Upper lobe of right lung (tissue), 1 donor: ENCODE data around the gene CCDC50. TPM values are rescaled to one million over a fixed set of nuclear protein-coding genes. Genes with fewer than 3 reads are reported as not detected.

Experiments used
- ATAC-seq: fragments of 200-7000 bp; cut with Tn5 transposase; one replicate; pipeline ENCODE4 v1.9.1; 2020; ENCODE audit warnings: mild to moderate bottlenecking, moderate library complexity
- DNase-seq: peaks from one replicate; pipeline ENCODE4 v3.0.0-alpha.2; 2020
- H3K27ac ChIP-seq: fragments of 200-600 bp; one replicate; pipeline ENCODE4 v1.8.0; 2022
- H3K27me3 ChIP-seq: fragments of 200-600 bp; one replicate; pipeline ENCODE4 v1.8.0; 2022; ENCODE audit warnings: mild to moderate bottlenecking
- H3K36me3 ChIP-seq: fragments of 200-600 bp; one replicate; pipeline ENCODE4 v1.8.0; 2022
- H3K4me1 ChIP-seq: fragments of 200-600 bp; one replicate; pipeline ENCODE4 v1.8.0; 2022
- H3K4me3 ChIP-seq: fragments of 200-600 bp; one replicate; pipeline ENCODE4 v1.8.0; 2022; ENCODE audit warnings: mild to moderate bottlenecking
- H3K9me3 ChIP-seq: fragments of 200-600 bp; one replicate; pipeline ENCODE4 v1.8.0; 2022
- intact Hi-C: fragments of 100-400 bp; cut with DNase I; formaldehyde crosslinking; loops from one replicate; pipeline ENCODE4 v1.11.0; 2022
- total RNA-seq: library from RNA; stranded (reverse); fragmentation: NEBNext Ultra II Directional; extraction: Animal tissue kit (Norgen Biotek cat#: 25700); gene quantifications from one replicate; pipeline ENCODE4 v1.2.1, GENCODE V29; 2021
- TF ChIP-seq, protein P1 (sequence below): fragments of 200-600 bp; IDR thresholded peaks from one replicate; pipeline ENCODE4 v1.8.0; 2022; ENCODE audit warnings: antibody characterized with exemption
- donor health status: DM: no; HTN: yes; CAD: no; lungs with severe emphysema.

The CCDC50 gene
- total RNA-seq, 1 donor from 2014 or later, result 73.2 TPM

GRCh38 chr3:191435981-191436380, 106.8 kb downstream of the CCDC50 start:
- Histone ChIP-seq H3K9me3 (no peaks in the 10 kb centered on the region), H3K4me1 (no peaks in the 10 kb centered on the region), H3K27me3 (no peaks in the 10 kb centered on the region), H3K4me3 (no peak overlapping the region), H3K36me3 (no peaks in the 10 kb centered on the region), H3K27ac (no peak overlapping the region)
- ATAC-seq (no peak), DNase-seq (no peak)
- intact Hi-C loops, result no loop called here
- TF ChIP-seq, protein P1, sequence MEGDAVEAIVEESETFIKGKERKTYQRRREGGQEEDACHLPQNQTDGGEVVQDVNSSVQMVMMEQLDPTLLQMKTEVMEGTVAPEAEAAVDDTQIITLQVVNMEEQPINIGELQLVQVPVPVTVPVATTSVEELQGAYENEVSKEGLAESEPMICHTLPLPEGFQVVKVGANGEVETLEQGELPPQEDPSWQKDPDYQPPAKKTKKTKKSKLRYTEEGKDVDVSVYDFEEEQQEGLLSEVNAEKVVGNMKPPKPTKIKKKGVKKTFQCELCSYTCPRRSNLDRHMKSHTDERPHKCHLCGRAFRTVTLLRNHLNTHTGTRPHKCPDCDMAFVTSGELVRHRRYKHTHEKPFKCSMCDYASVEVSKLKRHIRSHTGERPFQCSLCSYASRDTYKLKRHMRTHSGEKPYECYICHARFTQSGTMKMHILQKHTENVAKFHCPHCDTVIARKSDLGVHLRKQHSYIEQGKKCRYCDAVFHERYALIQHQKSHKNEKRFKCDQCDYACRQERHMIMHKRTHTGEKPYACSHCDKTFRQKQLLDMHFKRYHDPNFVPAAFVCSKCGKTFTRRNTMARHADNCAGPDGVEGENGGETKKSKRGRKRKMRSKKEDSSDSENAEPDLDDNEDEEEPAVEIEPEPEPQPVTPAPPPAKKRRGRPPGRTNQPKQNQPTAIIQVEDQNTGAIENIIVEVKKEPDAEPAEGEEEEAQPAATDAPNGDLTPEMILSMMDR, result no peak

- DNase-seq (no peak), ATAC-seq (no peak)
- Histone ChIP-seq H3K4me1 (no peaks in the 10 kb centered on the region), H3K4me3 (no peak overlapping the region), H3K9me3 (no peaks in the 10 kb centered on the region), H3K36me3 (no peaks in the 10 kb centered on the region), H3K27me3 (no peaks in the 10 kb centered on the region), H3K27ac (no peak overlapping the region)
- intact Hi-C loops, result no loop called here
- TF ChIP-seq, protein P1, result no peak
These were observed 109.1 kb downstream of the CCDC50 start for GRCh38 chr3:191438150-191438814.

GRCh38 chr3:191440532-191440931, 111.3 kb downstream of the CCDC50 start:
- Histone ChIP-seq H3K4me1 (no peaks in the 10 kb centered on the region), H3K27ac (no peak overlapping the region), H3K36me3 (no peaks in the 10 kb centered on the region), H3K4me3 (no peak overlapping the region), H3K9me3 (no peaks in the 10 kb centered on the region), H3K27me3 (no peaks in the 10 kb centered on the region)
- ATAC-seq, result no peak
- intact Hi-C loops, result no loop called here
- DNase-seq, result no peak
- TF ChIP-seq, protein P1, result no peak

DNA sequence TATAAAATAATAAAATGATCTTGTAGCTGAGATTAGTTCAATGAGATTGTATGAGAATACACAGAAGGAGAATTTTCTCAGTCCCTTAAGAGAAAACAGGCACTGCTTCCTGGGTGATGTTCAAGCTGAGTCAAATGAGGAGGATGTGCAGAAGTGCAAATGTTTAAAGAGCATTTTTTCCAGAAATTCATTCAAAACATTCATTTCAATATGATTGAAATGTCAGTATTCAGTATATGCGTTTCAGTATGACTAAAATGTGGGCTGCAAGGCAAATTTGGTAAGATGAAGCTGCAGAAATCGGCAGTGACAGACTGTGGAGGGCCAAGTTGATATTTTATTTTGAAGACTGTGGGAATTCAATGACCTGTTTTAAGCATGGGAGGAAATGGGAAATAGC, 112.5 kb downstream of the CCDC50 start:
- H3K4me1 ChIP-seq, result no peaks in the 10 kb centered on the region
- ATAC-seq, result no peak
- no peak overlapping the region for H3K4me3 ChIP-seq
- intact Hi-C loops, result no loop called here
- no peak for DNase-seq
- H3K27me3 ChIP-seq, result no peaks in the 10 kb centered on the region
- H3K9me3 ChIP-seq, result no peaks in the 10 kb centered on the region
- no peaks in the 10 kb centered on the region for H3K36me3 ChIP-seq
- H3K27ac ChIP-seq, result no peak overlapping the region
- TF ChIP-seq, protein P1, result no peak

GRCh38 chr3:191444569-191444968, 115.4 kb downstream of the CCDC50 start:
- Histone ChIP-seq H3K36me3 (no peaks in the 10 kb centered on the region), H3K9me3 (no peaks in the 10 kb centered on the region), H3K27me3 (no peaks in the 10 kb centered on the region), H3K4me1 (no peaks in the 10 kb centered on the region), H3K4me3 (no peak overlapping the region), H3K27ac (no peak overlapping the region)
- intact Hi-C loops, result no loop called here
- TF ChIP-seq, protein P1, result no peak
- no peak for DNase-seq
- no peak for ATAC-seq

Other genes starting within 250 kb of the CCDC50 start
- gene OSTN, start 130.2 kb upstream of the CCDC50 start, total RNA-seq, result not detected
- gene UTS2B, start 1.1 kb downstream of the CCDC50 start, total RNA-seq, result 0.75 TPM
- not detected for gene PYDC2, start 131.8 kb downstream of the CCDC50 start, total RNA-seq